NOMO-1 treated with DMSO at 0.1 percent for 48 hours (cell line): Measurements from ENCODE around the gene ENTPD6.
A peak's percentile ranks its signal among the peaks of the same experiment; 100 is the strongest.
"Not testable (repeated sequence)": the region's sequence is repeated elsewhere in the genome, so short reads cannot be mapped to it uniquely, and the experiment has no call there.

Experiments used
- DNase-seq: peaks from one replicate; lab custom pipeline; 2025; ENCODE audit not compliant: unreplicated experiment; lab: John Stamatoyannopoulos, UW

The ENTPD6 gene

DNA sequence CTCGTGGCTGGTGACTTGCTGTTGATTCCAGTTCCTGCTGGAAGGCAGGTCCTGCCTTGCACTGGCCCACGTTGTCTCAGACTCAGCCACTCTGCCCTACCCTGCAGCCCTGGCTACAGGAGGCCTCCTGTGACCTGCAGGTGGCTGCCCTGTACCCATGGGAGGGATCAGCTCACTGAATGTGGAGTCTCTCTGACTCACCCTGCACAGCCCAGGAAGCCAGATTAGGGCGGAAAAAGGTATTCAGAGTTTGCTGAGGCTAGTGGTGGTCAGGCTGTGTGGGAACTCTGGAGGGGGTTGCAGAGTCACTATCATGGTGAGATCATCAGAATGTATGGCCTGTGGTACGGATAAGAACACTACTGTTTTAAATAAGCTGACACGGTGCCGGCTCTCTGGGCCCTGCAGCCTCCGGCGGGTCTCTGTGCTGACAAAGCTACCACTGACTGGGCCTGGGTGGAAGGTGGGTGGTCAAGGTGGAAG lies 27.7 kb downstream of the ENTPD6 start:
- no peak for DNase-seq

- DNase-seq = no peak
Measured at GRCh38 chr20:25223765-25224720, 28.5 kb downstream of the ENTPD6 start.

DNA sequence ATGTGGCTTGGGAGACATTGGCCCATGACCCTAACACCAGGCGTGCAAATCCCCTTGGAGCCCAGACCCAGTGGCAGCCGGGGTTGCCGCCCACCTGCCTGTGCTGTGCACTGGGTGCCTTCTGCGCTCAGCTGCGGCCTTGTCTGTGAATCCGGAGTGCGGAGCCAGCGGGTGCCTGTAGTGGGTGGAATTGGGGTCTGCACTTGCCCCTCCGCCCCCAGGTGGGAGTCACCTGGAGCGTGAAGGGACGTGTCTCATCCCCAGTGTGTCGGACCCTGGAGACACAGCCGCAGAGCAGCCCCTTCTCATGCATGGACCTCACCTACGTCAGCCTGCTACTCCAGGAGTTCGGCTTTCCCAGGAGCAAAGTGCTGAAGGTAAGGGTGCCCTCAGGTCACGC lies 29.4 kb downstream of the ENTPD6 start:
- no peak for DNase-seq

GRCh38 chr20:25225642-25226432 lies 30.3 kb downstream of the ENTPD6 start:
- DNase-seq = no peak

DNA sequence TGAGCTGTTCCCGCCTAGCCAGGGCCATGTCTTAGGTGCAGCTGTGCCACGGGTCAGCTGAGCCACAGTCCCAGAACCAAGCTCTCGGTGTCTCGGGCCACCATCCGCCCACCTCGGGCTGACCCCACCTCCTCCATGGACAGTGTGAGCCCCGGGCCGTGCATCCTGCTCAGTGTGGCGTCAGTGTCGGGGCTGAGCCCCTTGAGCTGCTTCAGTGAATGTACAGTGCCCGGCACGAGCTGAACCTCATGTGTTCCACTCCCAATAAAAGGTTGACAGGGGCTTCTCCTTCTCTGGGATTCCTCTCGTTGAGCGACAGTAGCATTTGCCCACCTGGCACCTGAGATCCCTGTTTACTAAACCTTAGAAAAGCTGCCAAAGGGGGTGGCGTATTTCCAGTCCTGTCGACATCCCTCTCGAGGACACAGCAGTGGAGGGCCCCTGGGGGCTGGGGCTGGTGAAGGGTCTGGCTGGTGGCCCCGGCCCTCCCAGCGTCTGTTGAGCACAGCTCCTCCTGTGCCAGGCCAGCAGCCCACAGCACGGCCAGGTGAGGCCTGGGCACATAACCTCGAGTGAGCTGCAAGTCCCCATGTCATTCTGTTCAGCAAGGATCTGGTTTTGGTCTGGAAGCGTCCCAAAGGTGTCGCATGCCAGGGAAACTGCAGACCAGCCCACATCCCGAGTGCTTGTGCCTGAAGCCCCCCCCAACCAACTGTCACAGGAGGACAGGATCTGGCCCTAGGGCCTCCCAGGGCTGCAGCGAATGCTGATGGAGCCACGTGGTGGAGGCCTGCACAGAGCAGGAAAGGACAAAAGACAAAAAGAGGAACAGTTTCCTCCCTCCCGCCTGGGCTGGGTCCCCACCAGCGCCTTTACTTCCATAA lies 31.2 kb downstream of the ENTPD6 start:
- peak; percentile 36 for DNase-seq

- DNase-seq = no peak
Measured at GRCh38 chr20:25227317-25227831, 31.9 kb downstream of the ENTPD6 start.

DNA sequence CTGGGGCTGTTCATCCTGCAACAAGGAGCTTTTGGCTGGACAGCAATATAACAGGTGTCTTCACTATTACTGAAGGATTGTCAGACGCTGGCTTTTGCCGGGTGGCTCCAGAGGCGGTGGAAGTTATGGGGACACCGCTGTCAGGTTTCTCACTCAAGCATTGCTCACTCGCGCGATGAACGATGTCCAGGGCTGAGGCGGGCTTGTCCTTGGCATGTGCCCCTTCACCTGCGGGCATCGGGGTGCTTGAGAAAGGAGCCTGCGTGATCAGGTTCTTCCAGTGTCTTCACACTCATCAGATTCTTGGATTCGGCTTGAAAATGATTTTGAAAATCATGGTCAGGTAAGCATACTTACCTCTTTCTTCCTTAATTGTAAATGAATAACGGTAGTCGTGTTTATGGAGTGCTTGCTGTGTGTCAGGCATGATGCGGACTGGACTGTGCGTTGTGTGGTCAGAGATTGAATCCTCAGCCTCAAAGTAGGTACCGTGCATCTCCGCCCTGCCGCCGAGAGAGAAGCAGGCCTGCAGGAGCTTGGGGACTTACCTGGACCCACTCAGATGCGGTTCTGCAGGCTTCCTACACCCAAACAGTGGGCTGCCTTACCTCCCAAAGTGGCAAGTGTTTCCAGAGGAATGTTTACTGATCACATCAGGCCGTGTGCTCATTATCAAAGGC lies 34.1 kb downstream of the ENTPD6 start:
- DNase-seq = no peak

DNA sequence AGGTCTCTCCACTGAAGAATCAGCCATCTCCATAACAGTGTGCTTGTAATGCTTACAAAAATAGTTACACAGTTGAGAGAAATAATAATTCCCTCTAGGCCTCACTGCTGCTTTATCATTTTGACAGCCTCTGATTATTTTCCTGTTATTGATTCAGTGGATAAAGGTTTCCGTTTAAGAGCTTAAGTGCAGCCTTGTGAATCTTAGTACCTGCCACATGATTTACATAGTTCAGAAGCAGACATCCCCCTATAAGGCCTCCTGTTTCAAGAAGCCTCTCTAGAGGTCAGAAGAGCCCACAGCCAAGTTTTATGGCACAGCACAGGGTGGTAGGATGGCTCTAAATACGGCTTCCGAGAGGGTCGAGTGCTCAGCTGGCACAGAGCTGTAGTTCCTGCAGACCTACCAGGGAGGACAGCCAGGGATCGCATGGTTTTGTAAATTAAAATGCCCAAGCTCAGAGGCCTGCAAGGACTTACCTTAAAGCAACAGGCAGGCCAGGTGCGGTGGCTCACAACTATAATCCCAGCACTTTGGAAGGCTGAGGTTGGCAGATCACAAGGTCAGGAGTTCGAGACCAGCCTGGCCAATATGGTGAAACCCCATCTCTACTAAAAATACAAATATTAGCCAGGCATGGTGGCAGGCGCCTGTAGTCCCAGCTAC lies 34.8 kb downstream of the ENTPD6 start:
- DNase-seq = no peak

GRCh38 chr20:25233016-25233772 lies 37.7 kb downstream of the ENTPD6 start:
- no peak for DNase-seq

DNA sequence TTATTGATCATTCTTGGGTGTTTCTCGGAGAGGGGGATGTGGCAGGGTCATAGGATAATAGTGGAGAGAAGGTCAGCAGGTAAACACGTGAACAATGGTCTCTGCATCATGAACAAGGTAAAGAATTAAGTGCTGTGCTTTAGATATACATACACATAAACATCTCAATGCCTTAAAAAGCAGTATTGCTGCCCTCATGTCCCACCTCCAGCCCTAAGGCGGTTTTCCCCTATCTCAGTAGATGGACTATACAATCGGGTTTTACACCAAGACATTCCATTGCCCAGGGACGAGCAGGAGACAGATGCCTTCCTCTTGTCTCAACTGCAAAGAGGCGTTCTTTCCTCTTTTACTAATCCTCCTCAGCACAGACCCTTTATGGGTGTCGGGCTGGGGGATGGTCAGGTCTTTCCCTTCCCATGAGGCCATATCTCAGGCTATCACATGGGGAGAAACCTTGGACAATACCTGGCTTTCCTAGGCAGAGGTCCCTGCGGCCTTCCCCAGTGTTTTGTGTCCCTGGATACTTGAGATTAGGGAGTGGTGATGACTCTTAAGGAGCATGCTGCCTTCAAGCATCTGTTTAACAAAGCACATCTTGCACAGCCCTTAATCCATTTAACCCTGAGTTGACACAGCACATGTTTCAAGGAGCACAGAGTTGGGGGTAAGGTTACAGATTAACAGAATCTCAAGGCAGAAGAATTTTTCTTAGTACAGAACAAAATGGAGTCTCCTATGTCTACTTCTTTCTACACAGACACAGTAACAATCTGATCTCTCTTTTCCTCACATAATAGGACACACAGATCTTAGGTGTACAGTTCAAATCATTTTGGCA lies 38.7 kb downstream of the ENTPD6 start:
- not testable (repeated sequence) for DNase-seq

GRCh38 chr20:25236450-25237304 lies 41.2 kb downstream of the ENTPD6 start:
- no peak for DNase-seq

DNA sequence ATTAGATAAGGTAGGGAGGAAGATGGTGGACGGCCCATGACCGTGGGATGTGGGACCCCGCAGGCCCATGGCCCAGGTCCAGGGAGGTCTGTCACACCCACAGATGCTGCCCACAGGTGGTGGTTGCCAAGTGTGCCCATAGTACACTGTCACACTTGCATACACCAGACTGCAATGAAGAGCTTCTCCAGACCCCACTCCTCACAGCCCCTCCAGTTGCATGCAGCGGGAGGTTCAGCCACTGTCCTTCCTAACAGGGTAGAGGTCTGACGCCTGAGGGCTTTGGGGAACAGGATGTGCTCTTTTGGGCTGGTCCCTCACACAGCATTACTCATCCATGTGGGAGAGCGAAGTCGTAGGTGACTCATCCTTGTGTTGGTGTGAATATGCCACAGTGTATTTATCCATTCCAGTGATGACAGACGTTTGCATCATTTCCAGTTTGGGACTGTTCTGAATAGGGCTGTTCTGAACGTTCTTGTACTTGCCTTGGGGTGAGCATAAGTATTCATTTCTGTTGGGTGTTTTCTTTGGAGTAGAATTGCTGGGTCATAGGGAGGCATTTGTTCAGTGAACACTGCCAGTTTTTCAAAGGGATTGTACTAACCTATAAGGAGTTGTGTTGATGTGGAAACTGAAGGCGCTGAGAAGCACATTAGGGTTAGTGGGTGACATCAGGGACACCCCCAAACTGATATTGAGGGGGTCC lies 42.3 kb downstream of the ENTPD6 start:
- DNase-seq = peak; percentile 89

DNA sequence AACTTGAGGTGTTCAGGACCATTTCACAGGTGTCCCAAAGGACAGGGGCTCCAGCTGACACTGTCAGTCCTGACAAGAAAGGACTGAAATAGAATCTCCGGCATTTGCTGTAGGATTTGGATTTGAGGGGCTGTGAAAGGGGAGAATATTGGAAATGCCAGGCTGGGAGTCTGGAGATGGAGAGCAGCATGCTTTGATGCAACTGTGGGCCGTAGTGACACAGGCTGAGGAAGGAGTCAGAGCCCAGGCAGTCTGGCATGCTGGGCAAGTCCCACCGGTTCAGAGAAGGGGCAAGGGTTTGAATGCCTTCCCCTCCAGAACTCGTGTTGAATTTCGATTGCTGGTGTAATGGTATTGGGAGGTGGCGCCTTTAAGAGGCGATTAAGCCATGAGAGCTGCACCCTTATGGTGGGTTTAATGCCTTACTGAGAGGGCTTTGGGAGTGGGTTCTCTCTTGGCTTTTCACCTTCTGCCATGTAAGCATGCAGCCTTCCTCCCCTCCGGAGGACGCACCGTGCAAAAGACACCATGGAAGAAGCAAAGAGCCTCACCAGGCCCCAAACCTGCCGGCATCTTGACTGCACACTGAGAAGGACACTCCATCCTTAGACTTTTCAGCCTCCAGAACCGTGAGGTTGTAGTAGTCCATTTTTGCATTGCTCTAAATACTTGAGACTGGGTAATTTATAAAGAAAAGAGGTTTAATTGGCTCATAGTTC lies 43.0 kb downstream of the ENTPD6 start:
- no peak for DNase-seq

DNA sequence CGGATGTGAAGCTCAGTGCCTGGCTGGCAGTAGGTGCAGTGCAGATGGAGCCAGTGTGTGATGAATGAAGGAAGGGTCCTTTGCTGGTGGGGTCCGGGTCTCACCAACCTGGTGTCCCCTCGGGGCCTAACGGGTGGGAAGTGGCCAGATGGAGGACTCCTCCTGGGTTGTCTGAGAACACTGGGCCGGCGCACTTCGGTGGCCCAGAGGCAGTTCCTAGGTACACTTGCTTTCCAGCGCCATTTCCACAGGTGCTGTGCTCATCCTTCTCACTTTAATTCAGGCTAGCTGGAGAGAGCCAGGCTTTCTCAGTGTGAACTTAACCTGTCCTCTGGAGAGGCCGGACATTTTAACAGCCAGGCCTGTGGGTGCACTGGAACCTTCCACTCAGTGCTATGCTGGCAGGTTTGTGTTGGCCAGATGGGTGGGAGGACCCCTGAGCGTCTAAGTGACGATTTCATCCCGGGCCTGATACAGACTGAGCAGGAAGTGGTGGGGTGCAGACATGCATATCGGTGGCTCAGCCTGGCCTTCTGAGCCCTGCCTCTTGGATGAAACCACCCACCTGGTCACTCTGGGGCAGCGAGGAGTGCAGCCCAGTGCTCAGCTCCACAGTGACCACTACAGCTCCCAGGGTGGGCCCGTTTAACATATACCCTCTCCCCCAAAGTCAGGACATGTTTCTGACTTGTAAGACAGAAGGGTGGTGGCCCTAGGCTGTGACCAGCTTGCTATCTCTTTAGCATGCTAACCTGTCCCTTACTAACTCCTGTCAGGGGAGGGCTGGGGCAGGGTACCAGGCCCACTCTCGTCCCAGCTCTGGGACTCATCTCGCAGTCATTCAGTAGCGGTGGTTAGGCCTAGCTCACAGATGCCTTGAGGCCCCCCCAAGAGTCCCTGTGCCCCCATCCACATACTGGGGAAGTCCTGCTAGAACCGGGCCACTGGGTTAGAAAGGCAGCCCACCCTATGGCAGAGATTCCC lies 44.2 kb downstream of the ENTPD6 start:
- no peak for DNase-seq
